ENCODE results near the gene MOCS2. TPM values are rescaled to one million over a fixed set of nuclear protein-coding genes. Genes with fewer than 3 reads are reported as not detected.

The MOCS2 gene
- total RNA-seq, 1 donor from 2014 or later: 15.4 TPM

DNA sequence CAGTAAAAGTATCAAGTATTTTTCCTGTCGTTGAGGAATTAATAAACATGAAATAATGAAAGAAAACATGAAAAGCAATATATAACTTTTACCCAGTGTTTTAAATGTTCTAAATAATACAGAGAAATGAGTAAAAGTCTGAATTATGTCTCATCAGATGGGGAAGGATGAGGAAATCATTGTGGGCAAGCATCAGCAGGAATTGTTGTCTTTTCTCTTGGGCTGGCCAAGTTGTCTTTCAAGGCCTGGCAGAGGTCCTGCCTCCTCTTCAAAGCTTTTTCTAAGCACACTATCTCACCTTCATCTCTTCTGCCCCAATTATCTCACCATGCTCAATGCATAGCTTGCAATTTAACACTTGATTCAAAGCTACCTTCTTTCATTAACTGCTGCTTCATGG lies 41.9 kb downstream of the MOCS2 start:
- no peak overlapping the region for H3K27ac Mint-ChIP-seq

DNA sequence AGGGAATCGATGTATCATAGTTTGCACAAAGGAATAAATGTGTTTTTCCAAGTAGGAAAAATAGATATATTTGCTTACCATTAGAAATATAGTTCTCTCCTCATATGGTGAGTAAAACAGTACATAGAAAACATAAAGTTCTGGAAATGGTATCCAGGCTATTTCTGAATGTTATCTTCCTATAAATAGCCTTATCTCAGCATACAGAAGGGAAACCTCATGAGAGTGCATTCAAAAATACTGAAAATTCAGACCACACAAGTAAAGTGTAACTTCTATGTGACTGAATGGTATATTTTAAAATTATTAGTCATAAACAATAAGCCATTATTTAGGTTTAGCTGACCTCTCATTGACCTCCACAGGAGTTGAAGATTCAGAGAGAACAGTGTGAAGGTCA lies 43.5 kb downstream of the MOCS2 start:
- Mint-ChIP-seq H3K27me3 (ENCODE audit: low read depth) (peaks cover 8% of the 10 kb centered on the region), H3K4me3 (ENCODE audit: low read depth) (no peak overlapping the region), H3K9me3 (no peaks in the 10 kb centered on the region), H3K27ac (no peak overlapping the region), H3K36me3 (ENCODE audit: low read depth) (peaks cover 32% of the 10 kb centered on the region), H3K4me1 (ENCODE audit: low read depth) (peaks cover 27% of the 10 kb centered on the region)
- DNase-seq (ENCODE audit: low spot score): no peak
- intact Hi-C loops (cut with micrococcal nuclease): loop anchor here (5.0 kb wide), 1 partner anchor 34 kb away; no protein-coding TSS in a partner anchor

More for the DNA sequence above, 41.9 kb downstream of the MOCS2 start:
- Mint-ChIP-seq H3K4me3 (ENCODE audit: low read depth) (no peak overlapping the region), H3K4me1 (ENCODE audit: low read depth) (peaks cover 34% of the 10 kb centered on the region), H3K36me3 (ENCODE audit: low read depth) (peaks cover 27% of the 10 kb centered on the region), H3K27me3 (ENCODE audit: low read depth) (peaks cover 4% of the 10 kb centered on the region), H3K9me3 (no peaks in the 10 kb centered on the region)
- intact Hi-C loops (cut with micrococcal nuclease): loop anchor here (5.0 kb wide), 1 partner anchor 35 kb away; no protein-coding TSS in a partner anchor
- no peak for DNase-seq (ENCODE audit: low spot score)

DNA sequence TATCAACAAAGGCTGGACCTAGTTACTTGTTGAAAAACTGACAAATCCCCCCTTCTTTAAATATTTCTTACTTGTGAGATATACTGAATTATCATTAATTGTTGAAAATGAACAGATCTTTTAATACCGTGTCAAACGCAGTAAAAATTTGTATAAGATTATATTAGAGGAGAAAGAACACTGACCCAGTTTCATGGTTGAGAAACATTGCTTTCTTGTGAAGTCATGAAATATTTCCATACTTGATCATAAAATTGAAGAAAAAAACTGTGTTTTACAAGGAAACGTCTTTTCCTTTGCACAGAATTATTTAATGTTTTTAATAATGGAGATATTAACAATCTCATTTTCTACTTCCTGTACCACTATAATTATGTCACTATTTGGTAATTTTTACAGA lies 45.8 kb downstream of the MOCS2 start:
- intact Hi-C loops (cut with micrococcal nuclease): no loop called here

DNA sequence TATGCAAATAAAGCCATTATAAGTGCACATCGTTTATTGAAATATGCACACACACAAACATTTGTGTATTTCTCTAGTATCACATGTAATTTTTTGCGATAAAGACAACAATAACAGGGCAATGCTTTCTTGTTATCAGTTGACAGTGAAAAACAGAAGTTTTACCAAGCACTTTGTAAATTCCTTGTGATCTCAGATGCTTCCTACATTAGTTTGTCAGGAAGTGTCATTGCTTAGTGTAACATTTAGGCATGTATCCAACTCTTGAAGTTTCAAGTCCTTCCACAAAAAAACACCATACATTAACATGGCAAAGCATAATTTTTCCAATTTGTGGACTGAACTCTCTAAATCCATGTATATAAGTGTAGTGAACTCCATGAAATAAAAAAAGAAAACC lies 46.4 kb downstream of the MOCS2 start:
- Mint-ChIP-seq H3K4me3 (ENCODE audit: low read depth) (no peak overlapping the region), H3K4me1 (ENCODE audit: low read depth) (peaks cover 9% of the 10 kb centered on the region), H3K36me3 (ENCODE audit: low read depth) (peaks cover 46% of the 10 kb centered on the region), H3K27me3 (ENCODE audit: low read depth) (peaks cover 18% of the 10 kb centered on the region), H3K27ac (no peak overlapping the region), H3K9me3 (no peaks in the 10 kb centered on the region)
- DNase-seq (ENCODE audit: low spot score): no peak
- intact Hi-C loops (cut with micrococcal nuclease): no loop called here

More for the DNA sequence above, 45.8 kb downstream of the MOCS2 start:
- peaks cover 15% of the 10 kb centered on the region for H3K27me3 Mint-ChIP-seq (ENCODE audit: low read depth)
- no peak overlapping the region for H3K27ac Mint-ChIP-seq
- H3K9me3 Mint-ChIP-seq: no peaks in the 10 kb centered on the region
- H3K4me3 Mint-ChIP-seq (ENCODE audit: low read depth): no peak overlapping the region
- no peak for DNase-seq (ENCODE audit: low spot score)
- H3K4me1 Mint-ChIP-seq (ENCODE audit: low read depth): peaks cover 9% of the 10 kb centered on the region
- H3K36me3 Mint-ChIP-seq (ENCODE audit: low read depth): peaks cover 45% of the 10 kb centered on the region

DNA sequence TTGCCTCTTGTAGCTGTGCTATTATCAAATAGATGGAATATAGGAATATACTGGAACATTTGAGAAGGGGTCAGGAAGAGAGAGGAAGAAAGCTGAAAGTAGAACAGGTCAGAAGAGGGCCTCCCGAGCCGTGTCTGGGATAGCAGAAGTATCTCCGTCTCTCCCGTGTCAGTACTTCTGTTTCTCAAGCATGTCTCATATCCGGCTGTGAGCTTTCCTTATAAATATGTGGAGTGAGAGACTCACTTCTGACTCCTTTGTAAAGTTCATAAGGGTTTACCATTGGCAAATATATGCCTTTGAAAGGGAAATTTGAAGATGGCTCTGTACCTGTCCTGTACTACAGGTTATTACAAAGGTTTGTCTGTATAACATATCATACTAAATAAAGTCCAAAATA lies 50.3 kb downstream of the MOCS2 start:
- intact Hi-C loops (cut with micrococcal nuclease): no loop called here
- no peak overlapping the region for H3K27ac Mint-ChIP-seq
- no peak overlapping the region for H3K4me3 Mint-ChIP-seq (ENCODE audit: low read depth)
- peaks cover 35% of the 10 kb centered on the region for H3K36me3 Mint-ChIP-seq (ENCODE audit: low read depth)
- no peaks in the 10 kb centered on the region for H3K9me3 Mint-ChIP-seq
- peaks cover 28% of the 10 kb centered on the region for H3K27me3 Mint-ChIP-seq (ENCODE audit: low read depth)
- no peaks in the 10 kb centered on the region for H3K4me1 Mint-ChIP-seq (ENCODE audit: low read depth)
- DNase-seq (ENCODE audit: low spot score): no peak

DNA sequence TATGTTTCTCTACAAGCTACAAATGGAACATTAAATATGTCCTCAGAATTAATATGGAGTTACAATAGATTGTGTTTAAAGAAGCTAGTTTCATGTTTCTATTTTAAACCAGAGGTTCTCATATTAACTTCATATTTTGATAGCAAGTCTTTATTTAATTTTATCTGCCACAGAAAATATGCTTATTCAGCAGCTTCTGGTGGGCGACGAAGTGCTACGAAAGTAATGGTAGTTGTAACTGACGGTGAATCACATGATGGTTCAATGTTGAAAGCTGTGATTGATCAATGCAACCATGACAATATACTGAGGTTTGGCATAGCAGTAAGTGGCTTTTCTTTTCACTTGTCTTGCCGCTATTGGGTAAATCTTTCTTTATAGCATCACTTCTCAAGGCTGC lies 54.2 kb downstream of the MOCS2 start:
- H3K4me1 Mint-ChIP-seq (ENCODE audit: low read depth): no peaks in the 10 kb centered on the region
- H3K36me3 Mint-ChIP-seq (ENCODE audit: low read depth): peaks cover 20% of the 10 kb centered on the region
- no peak overlapping the region for H3K4me3 Mint-ChIP-seq (ENCODE audit: low read depth)
- no peak overlapping the region for H3K27ac Mint-ChIP-seq
- DNase-seq (ENCODE audit: low spot score): no peak
- H3K9me3 Mint-ChIP-seq: no peaks in the 10 kb centered on the region
- intact Hi-C loops (cut with micrococcal nuclease): no loop called here
- H3K27me3 Mint-ChIP-seq (ENCODE audit: low read depth): peaks cover 25% of the 10 kb centered on the region

DNA sequence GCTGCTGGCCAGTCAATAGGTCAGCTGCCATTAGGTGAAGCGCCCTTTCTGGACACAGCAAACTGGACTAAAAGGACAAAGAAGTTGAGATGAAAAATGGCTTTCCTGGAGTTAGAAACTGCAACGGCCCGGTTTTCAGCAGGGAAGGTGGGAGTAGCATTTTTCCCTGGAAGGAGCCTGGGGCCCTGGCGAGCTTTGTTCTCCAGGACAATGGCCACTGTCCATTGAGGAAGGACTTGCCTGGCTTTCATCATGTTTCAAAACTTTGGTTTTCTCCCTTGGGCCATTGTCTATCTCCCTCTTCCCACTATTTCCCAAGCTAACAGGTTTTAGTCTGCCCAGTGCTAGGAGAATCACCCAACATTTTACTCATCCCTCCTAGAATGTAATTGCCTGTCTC lies 56.2 kb downstream of the MOCS2 start:
- DNase-seq (ENCODE audit: low spot score): no peak
- H3K9me3 Mint-ChIP-seq: no peaks in the 10 kb centered on the region
- peaks cover 2% of the 10 kb centered on the region for H3K4me1 Mint-ChIP-seq (ENCODE audit: low read depth)
- H3K27ac Mint-ChIP-seq: no peak overlapping the region
- peaks cover 15% of the 10 kb centered on the region for H3K36me3 Mint-ChIP-seq (ENCODE audit: low read depth)
- H3K27me3 Mint-ChIP-seq (ENCODE audit: low read depth): peaks cover 19% of the 10 kb centered on the region
- intact Hi-C loops (cut with micrococcal nuclease): no loop called here
- no peak overlapping the region for H3K4me3 Mint-ChIP-seq (ENCODE audit: low read depth)

DNA sequence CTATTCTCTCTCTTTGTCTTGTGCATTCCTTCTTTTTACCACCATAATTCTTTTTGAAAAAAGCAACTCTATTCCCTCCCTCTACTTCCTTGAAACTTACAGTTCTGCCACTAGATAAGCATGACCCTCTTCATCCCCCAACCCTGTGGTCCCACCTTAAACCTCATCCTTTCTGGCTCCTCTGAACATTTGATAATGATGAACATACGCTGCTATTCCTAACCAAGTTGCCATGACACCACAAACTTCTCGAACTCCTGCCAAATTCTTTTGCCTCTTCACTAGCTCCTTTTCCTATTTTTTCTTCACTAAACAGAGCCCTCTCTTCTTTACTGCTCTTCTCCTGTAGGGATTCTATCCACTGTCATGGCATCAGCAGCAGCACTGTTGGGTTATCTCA lies 57.1 kb downstream of the MOCS2 start:
- Mint-ChIP-seq H3K36me3 (ENCODE audit: low read depth) (peaks cover 17% of the 10 kb centered on the region), H3K9me3 (no peaks in the 10 kb centered on the region), H3K4me1 (ENCODE audit: low read depth) (peaks cover 2% of the 10 kb centered on the region), H3K27me3 (ENCODE audit: low read depth) (peaks cover 15% of the 10 kb centered on the region), H3K27ac (no peak overlapping the region), H3K4me3 (ENCODE audit: low read depth) (no peak overlapping the region)
- no peak for DNase-seq (ENCODE audit: low spot score)
- intact Hi-C loops (cut with micrococcal nuclease): no loop called here

DNA sequence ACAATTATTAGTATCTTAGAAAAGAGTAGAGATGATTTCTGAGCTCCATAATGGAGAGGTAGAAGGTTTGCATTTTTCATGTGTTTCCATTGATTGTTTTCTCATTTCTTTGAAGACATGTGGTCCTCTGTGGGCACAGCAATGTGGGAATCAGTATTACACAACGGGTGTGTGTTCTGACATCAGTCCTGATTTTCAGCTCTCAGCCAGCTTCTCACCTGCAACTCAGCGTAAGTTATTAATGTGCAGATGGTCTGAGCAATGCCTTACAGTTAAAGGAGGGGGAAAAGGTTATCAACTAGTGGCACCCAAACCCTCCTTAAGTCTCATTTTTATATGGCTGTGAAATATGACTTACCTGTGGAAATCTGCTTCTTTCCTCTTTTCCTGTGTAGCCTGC lies 61.3 kb downstream of the MOCS2 start:
- intact Hi-C loops (cut with micrococcal nuclease): no loop called here
- DNase-seq (ENCODE audit: low spot score): no peak
- H3K4me1 Mint-ChIP-seq (ENCODE audit: low read depth): peaks cover 27% of the 10 kb centered on the region
- H3K27me3 Mint-ChIP-seq (ENCODE audit: low read depth): peaks cover 13% of the 10 kb centered on the region
- H3K9me3 Mint-ChIP-seq: no peaks in the 10 kb centered on the region
- no peak overlapping the region for H3K27ac Mint-ChIP-seq
- peaks cover 34% of the 10 kb centered on the region for H3K36me3 Mint-ChIP-seq (ENCODE audit: low read depth)
- H3K4me3 Mint-ChIP-seq (ENCODE audit: low read depth): no peak overlapping the region

Other genes with a start within 250 kb of the MOCS2 start
- gene ITGA2, start 120.4 kb downstream of the MOCS2 start, total RNA-seq: 1.4 and 1.5 TPM in 2 replicates

All from activated T-helper 2 cell treated with anti-CD3 and anti-CD28 coated beads, Interferon-gamma antibody, Interleukin-2, Interleukin-4, amounts not matched to agents 10 μg/mL and 5 μg/mL and 100 μg/mL, durations not matched to agents 14 hours and 24 hours and 36 hours (primary cell).